Heart right ventricle (tissue), 16 donors: ENCODE data around the gene C19orf33. TPM values are rescaled to one million over a fixed set of nuclear protein-coding genes. Genes with fewer than 3 reads are reported as not detected.

Source experiments
- ATAC-seq, 8 donors: fragments of 200-7000 bp; cut with Tn5 transposase; one replicate each; pipeline ENCODE4 v1.9.1; 2020; ENCODE audit warnings: mild to moderate bottlenecking in 8 of 8, moderate library complexity in 8 of 8, moderate number of reproducible peaks in 1 of 8
- DNase-seq, 2 donors: peaks; one replicate each; pipeline ENCODE4 v3.0.0-alpha.2; 2020
- H3K27ac ChIP-seq, 10 donors: fragments of 200-600 bp; sonication (generic) in 2 of 10; one replicate each; pipeline versions ENCODE4 v1.5.0 to v1.8.0; 2020 to 2022; ENCODE audit warnings: mild to moderate bottlenecking in 3 of 10
- H3K27me3 ChIP-seq, 7 donors: fragments of 200-600 bp; one replicate each; pipeline ENCODE4 v1.8.0; 2021 to 2022; ENCODE audit warnings: mild to moderate bottlenecking in 2 of 7
- H3K36me3 ChIP-seq, 9 donors: fragments of 200-600 bp; sonication (generic) in 1 of 9; one replicate each; pipeline versions ENCODE4 v1.5.0 to v1.8.0; 2020 to 2022; ENCODE audit warnings: mild to moderate bottlenecking in 2 of 9
- H3K4me1 ChIP-seq, 9 donors: fragments of 200-600 bp; sonication (generic) in 1 of 9; one replicate each; pipeline versions ENCODE4 v1.5.0 to v1.8.0; 2020 to 2022; ENCODE audit warnings: mild to moderate bottlenecking in 4 of 9
- H3K4me3 ChIP-seq, 10 donors: fragments of 200-600 bp; sonication (generic) in 2 of 10; one replicate each; pipeline versions ENCODE4 v1.5.0 to v1.8.0; 2020 to 2022; ENCODE audit warnings: mild to moderate bottlenecking in 7 of 10, moderate library complexity in 2 of 10
- H3K9me3 ChIP-seq, 11 donors: fragments of 200-600 bp in 10 of 11; sonication (generic) in 2 of 11; one replicate each; pipeline versions ENCODE4 v1.5.0 to v1.8.0; 2013 to 2022; ENCODE audit warnings: mild to moderate bottlenecking in 2 of 11, control low read depth in 1 of 11, moderate library complexity in 1 of 11
- WGBS, 2 donors: extraction: QIAGEN DNeasy Blood & Tissue Kit; methylation state at CpG; one replicate each; pipeline ENCODE4 v1.1.7; 2013; ENCODE audit warnings: inconsistent platforms in 1 of 2; 5-methylcytosine and 5-hydroxymethylcytosine counted together
- intact Hi-C, 10 donors: fragments of 100-400 bp; cut with DNase I; formaldehyde crosslinking; loops; one replicate each; pipeline versions ENCODE4 v1.11.1 to v1.14.2; 2022
- polyA plus RNA-seq, 2 donors: library from polyadenylated mRNA; stranded (reverse); fragments of 200-250 nt; gene quantifications; one replicate each; pipeline ENCODE4 v1.2.3, GENCODE V29; 2013
- total RNA-seq, 10 donors: library from RNA; stranded (reverse); fragmentation: NEBNext Ultra II Directional in 3 of 10; extraction: Animal tissue kit (Norgen Biotek cat#: 25700) in 3 of 10; gene quantifications; one replicate each; pipeline versions ENCODE4 v1.2.1 to v1.2.4, GENCODE V29; 2021 to 2023
- TF ChIP-seq, protein P1 (sequence below), 9 donors: fragments of 200-600 bp; sonication (generic) in 2 of 9; IDR thresholded peaks; one replicate each; pipeline versions ENCODE4 v1.5.0 to v1.8.0; 2021 to 2022; ENCODE audit warnings: antibody characterized with exemption in 9 of 9, mild to moderate bottlenecking in 5 of 9, moderate library complexity in 1 of 9
- donor health status: Arrhythmogenic right ventricular cardiomyopathy.
- donor health status: ischemic (EF 13 %, LVEDD 7.1; RV severe dilation, severe dysfunction).
- donor health status: healthy with polysubstance abuse.
- donor health status: DM: no; HTN: yes; CAD: no.
- donor health status: DM: no; HTN: no; CAD: no.
- donor health status: ischemic (EF 25% LVEDD 6.9; RV normal size, moderate dysfunction).
- donor health status: ischemic (EF 25% LVEDD 5.7; RV mildly dilated, moderate dysfunction).
- donor health status: healthy.
- donor health status: DM: yes; HTN: yes; CAD: no.
- donor health status: Ischemic cardiomyopathy.
- donor health status: ischemic (EF 35%, LVEDD 5.7; RV mildly dilated, moderate dysfunction).
- donor health status: nonischemic (EF 11% LVEDD 7.7; RV severe dilation, severe dysfunction).
- donor health status: DM: yes; HTN: yes; CAD: no.
- donor health status: PGD.
- donor health status: ischemic (EF 29% LVEDD 5.4; RV normal size, mild dysfunction).
- donor health status: nonischemic (EF 23%, LVEDD 6.1; RV moderate dilation, normal function).

C19orf33 gene
- total and polyA plus RNA-seq, 12 donors, result 2.2 to 133 (median 4.2) TPM; not detected in 2

DNA sequence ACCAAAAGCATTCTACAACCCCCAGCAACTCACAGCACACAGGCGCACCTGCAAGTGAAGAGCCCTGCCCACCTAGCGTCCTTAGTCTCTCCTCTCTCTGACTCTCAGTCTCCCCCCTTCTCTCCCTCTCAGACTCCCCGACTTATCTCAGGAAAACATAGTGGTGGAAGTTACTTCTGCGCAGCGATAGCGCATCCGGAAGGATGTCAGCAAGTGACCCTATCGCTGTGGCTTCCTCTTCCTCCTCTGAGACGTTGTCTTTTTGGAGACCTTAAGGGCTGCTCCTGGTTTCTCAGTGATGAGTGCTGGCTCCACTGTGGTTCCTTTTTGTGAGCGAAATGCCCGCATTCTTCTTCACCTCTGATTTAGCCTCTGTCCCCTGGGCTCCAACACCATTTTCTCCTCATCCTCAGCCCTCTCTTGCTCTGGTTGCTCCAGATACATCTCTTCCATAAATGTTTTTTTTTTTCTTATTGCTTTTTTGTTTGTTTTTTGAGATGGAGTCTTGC, 13.1 kb downstream of the C19orf33 start:
- intact Hi-C loops, result loop anchor here in 6 of 10 donors (5.0 kb wide), 5 partner anchors 35 to 65 kb away; partner anchors contain the start of gene PPP1R14A (in 1 of the 6)
- TF ChIP-seq, protein P1, sequence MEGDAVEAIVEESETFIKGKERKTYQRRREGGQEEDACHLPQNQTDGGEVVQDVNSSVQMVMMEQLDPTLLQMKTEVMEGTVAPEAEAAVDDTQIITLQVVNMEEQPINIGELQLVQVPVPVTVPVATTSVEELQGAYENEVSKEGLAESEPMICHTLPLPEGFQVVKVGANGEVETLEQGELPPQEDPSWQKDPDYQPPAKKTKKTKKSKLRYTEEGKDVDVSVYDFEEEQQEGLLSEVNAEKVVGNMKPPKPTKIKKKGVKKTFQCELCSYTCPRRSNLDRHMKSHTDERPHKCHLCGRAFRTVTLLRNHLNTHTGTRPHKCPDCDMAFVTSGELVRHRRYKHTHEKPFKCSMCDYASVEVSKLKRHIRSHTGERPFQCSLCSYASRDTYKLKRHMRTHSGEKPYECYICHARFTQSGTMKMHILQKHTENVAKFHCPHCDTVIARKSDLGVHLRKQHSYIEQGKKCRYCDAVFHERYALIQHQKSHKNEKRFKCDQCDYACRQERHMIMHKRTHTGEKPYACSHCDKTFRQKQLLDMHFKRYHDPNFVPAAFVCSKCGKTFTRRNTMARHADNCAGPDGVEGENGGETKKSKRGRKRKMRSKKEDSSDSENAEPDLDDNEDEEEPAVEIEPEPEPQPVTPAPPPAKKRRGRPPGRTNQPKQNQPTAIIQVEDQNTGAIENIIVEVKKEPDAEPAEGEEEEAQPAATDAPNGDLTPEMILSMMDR (IDR thresholded peaks at IDR 0.05), result no peak
- Histone ChIP-seq H3K27me3 (no peaks in the 10 kb centered on the region), H3K4me3 (peak overlapping the region in 4 of 10 donors; percentile 74 to 84 (median 76)), H3K9me3 (no peaks in the 10 kb centered on the region), H3K27ac (peak overlapping the region in 7 of 10 donors; percentile 76 to 92 (median 84)), H3K36me3 (no peaks in the 10 kb centered on the region), H3K4me1 (peaks cover 10 to 85% (median 61%) of the 10 kb centered on the region in 9 donors)
- DNase-seq (no peak), ATAC-seq (no peak)
- 52 to 65% methylated on average over 11 of the region's 11 CpGs for WGBS, 2 donors

DNA sequence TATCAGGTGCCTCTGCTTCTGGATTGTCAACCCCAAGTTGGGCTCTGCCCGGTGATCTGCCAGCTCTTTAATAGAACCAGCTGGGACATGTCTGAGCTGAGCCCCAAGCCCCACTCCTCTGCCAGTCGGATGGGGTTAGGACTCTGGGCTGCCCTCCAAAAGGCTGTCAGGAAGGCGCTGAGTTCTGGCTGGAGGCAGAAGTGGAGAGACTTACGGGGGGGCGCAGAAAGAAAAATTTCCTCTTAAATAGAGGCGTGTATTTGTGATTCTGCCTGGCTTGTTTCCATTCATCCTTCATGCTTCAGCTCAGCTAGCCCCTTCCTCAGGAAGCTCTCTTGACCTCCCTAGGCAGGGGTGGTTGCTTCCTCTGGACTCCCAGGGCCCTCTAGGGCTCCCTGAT, 14.6 kb downstream of the C19orf33 start:
- peak overlapping the region in 2 of 10 donors; percentile 65 to 93 for H3K4me3 ChIP-seq
- intact Hi-C loops, result loop anchor here in 6 of 10 donors (2.0 to 5.0 kb wide), 6 partner anchors 36 to 66 kb away; partner anchors contain the start of gene PPP1R14A (in 1 of the 6)

GRCh38 chr19:38319421-38320258, 15.6 kb downstream of the C19orf33 start, which contains the start of gene KCNK6:
Gene KCNK6 (plus strand): TSS chr19:38319845. CDS start chr19:38319951, 106 bp downstream.
- DNase-seq (peak; percentile 56 to 58), ATAC-seq (peak in 2 of 8 donors; percentile 1 to 3)
- Histone ChIP-seq H3K27ac (peak within 1 kb of the TSS; percentile 37 to 93 (median 83)), H3K36me3 (peaks cover 0 to 8% (median 0%) of the 10 kb centered on the region in 9 donors), H3K9me3 (no peaks in the 10 kb centered on the region), H3K4me1 (peaks cover 10 to 89% (median 63%) of the 10 kb centered on the region in 9 donors), H3K4me3 (peak within 1 kb of the TSS; percentile 49 to 93 (median 66)), H3K27me3 (no peaks in the 10 kb centered on the region)
- 4% methylated on average over 76 of the region's 76 CpGs for WGBS, 2 donors
- intact Hi-C loops, result loop anchor here in 9 of 10 donors (2.0 to 10.0 kb wide), 10 partner anchors 37 to 1652 kb away; partner anchors contain the start of genes SIPA1L3 (in 2 of the 9), WDR87 (in 2 of the 9), PPP1R14A (in 1 of the 9) and SPINT2 (in 1 of the 9)
- TF ChIP-seq, protein P1 (IDR thresholded peaks at IDR 0.05), result no peak

More for the DNA sequence above, 14.6 kb downstream of the C19orf33 start:
- Histone ChIP-seq H3K4me1 (peaks cover 10 to 84% (median 63%) of the 10 kb centered on the region in 9 donors), H3K27me3 (no peaks in the 10 kb centered on the region), H3K9me3 (no peaks in the 10 kb centered on the region), H3K27ac (peak overlapping the region in 7 of 10 donors; percentile 21 to 93 (median 89)), H3K36me3 (no peaks in the 10 kb centered on the region)
- 25 to 33% methylated on average over 6 of the region's 6 CpGs for WGBS, 2 donors
- peak; percentile 50 to 69 for DNase-seq
- peak in 1 of 8 donors; percentile 20 for ATAC-seq
- TF ChIP-seq, protein P1 (IDR thresholded peaks at IDR 0.05), result no peak

- peak in 1 of 8 donors; percentile 3 for ATAC-seq
- Histone ChIP-seq H3K36me3 (peaks cover 0 to 20% (median 0%) of the 10 kb centered on the region in 9 donors), H3K27ac (peak overlapping the region in 9 of 10 donors; percentile 40 to 93 (median 84)), H3K4me1 (peaks cover 10 to 80% (median 56%) of the 10 kb centered on the region in 9 donors), H3K27me3 (no peaks in the 10 kb centered on the region), H3K4me3 (peak overlapping the region in 7 of 10 donors; percentile 64 to 93 (median 71)), H3K9me3 (no peaks in the 10 kb centered on the region)
- intact Hi-C loops, result loop anchor here in 6 of 10 donors (5.0 to 10.0 kb wide), 6 partner anchors 44 to 1654 kb away; partner anchors contain the start of genes SIPA1L3 (in 2 of the 6), WDR87 (in 2 of the 6), SPINT2 (in 1 of the 6) and ZNF461 (in 1 of the 6)
- DNase-seq, result no peak
- TF ChIP-seq, protein P1 (IDR thresholded peaks at IDR 0.05), result no peak
- 85 to 91% methylated on average over 3 of the region's 3 CpGs for WGBS, 2 donors
Measured at GRCh38 chr19:38320969-38321339, 16.9 kb downstream of the C19orf33 start.
